IMR-90 (cell line): Measurements from ENCODE around the gene GNG7. TPM values are rescaled to one million over a fixed set of nuclear protein-coding genes. Genes with fewer than 3 reads are reported as not detected.

Experiments used
- ATAC-seq: fragments of 200-7000 bp; cut with Tn5 transposase; 2 replicates; pipeline ENCODE4 v1.9.1; 2020; ENCODE audit warnings: low read depth, mild to moderate bottlenecking, moderate library complexity
- BruUV-seq: library from RNA; stranded (reverse); fragments of 400-500 nt; replicated peaks from 2 replicates; lab custom pipeline; 2021; lab: Mats Ljungman, UMichigan
- CTCF ChIA-PET: fragments of 300-600 bp; formaldehyde crosslinking; extraction: SDS; loops from one replicate; lab custom pipeline; 2021; ENCODE audit warnings: antibody characterized with exemption; lab: Yijun Ruan, JAX
- POLR2A ChIA-PET: fragments of 300-600 bp; sonication (Branson Sonifier 250); formaldehyde crosslinking; loops from one replicate; lab custom pipeline; 2022; ENCODE audit warnings: antibody characterized with exemption; ENCODE audit not compliant: unreplicated experiment; lab: Charles Lee
- DNase-seq: peaks from one replicate; pipeline ENCODE4 v3.0.0; 2013
- H2AFZ ChIP-seq: replicated peaks from 2 replicates; pipeline ENCODE3; 2013; ENCODE audit warnings: low read length, mild to moderate bottlenecking; ENCODE audit not compliant: poor library complexity
- H2AK5ac ChIP-seq: 2 replicates; pipeline ENCODE4 v1.6.1; 2013; ENCODE audit warnings: low read depth, low read length, inconsistent platforms
- H2AK9ac ChIP-seq: replicated peaks from 2 replicates; pipeline ENCODE3; 2013; ENCODE audit warnings: mild to moderate bottlenecking, low read depth, low read length, moderate library complexity; ENCODE audit not compliant: poor library complexity
- H2BK120ac ChIP-seq: 2 replicates; pipeline ENCODE4 v1.6.1; 2013; ENCODE audit warnings: low read depth, low read length, inconsistent platforms
- H2BK15ac ChIP-seq: 3 replicates; pipeline ENCODE4 v1.6.1; 2013; ENCODE audit warnings: low read depth, low read length, inconsistent platforms
- H2BK20ac ChIP-seq: 2 replicates; pipeline ENCODE4 v1.6.1; 2013; ENCODE audit warnings: low read depth, mild to moderate bottlenecking, inconsistent platforms, low read length, moderate library complexity
- H2BK5ac ChIP-seq: 2 replicates; pipeline ENCODE4 v1.6.1; 2013; ENCODE audit warnings: mild to moderate bottlenecking, low read depth, low read length, inconsistent platforms; ENCODE audit not compliant: poor library complexity, severe bottlenecking
- H3K14ac ChIP-seq: replicated peaks from 2 replicates; pipeline ENCODE4 v1.6.1; 2013; ENCODE audit warnings: low read depth, low read length, inconsistent platforms
- H3K18ac ChIP-seq: 2 replicates; pipeline ENCODE4 v1.6.1; 2013; ENCODE audit warnings: low read depth, low read length, control low read depth
- H3K23ac ChIP-seq: 2 replicates; pipeline ENCODE4 v1.6.1; 2013; ENCODE audit warnings: low read depth, low read length, inconsistent platforms
- H3K27ac ChIP-seq: 2 replicates; pipeline ENCODE4 v1.5.1; 2013; ENCODE audit warnings: mild to moderate bottlenecking, control low read depth, low read length; ENCODE audit not compliant: insufficient read depth
- H3K27me3 ChIP-seq: 2 replicates; pipeline ENCODE4 v1.6.1; 2013; ENCODE audit warnings: low read length; ENCODE audit not compliant: control insufficient read depth, insufficient read depth
- H3K36me3 ChIP-seq: 2 replicates; pipeline ENCODE4 v1.6.1; 2013; ENCODE audit warnings: low read length, mixed read lengths; ENCODE audit not compliant: control insufficient read depth, insufficient read depth
- H3K4ac ChIP-seq: 2 replicates; pipeline ENCODE4 v1.6.1; 2013; ENCODE audit warnings: low read depth, low read length, inconsistent platforms
- H3K4me1 ChIP-seq: 2 replicates; pipeline ENCODE4 v1.6.1; 2013; ENCODE audit warnings: low read length, mixed read lengths; ENCODE audit not compliant: control insufficient read depth, insufficient read depth
- H3K4me2 ChIP-seq: 2 replicates; pipeline ENCODE4 v1.6.1; 2013; ENCODE audit warnings: low read depth, mild to moderate bottlenecking, control low read depth, low read length, moderate library complexity
- H3K4me3 ChIP-seq: 2 replicates; pipeline ENCODE4 v1.5.1; 2013; ENCODE audit warnings: low read depth, mild to moderate bottlenecking, control low read depth, low read length, moderate library complexity; ENCODE audit not compliant: insufficient read depth
- H3K56ac ChIP-seq: 2 replicates; pipeline ENCODE4 v1.6.1; 2013; ENCODE audit warnings: low read length, inconsistent platforms; ENCODE audit not compliant: insufficient read depth; ENCODE audit errors: extremely low read depth
- H3K79me1 ChIP-seq, 2 experiments: 2 replicates each; pipeline ENCODE4 v1.6.1; 2013; ENCODE audit warnings: low read length in 2 of 2, inconsistent platforms in 1 of 2, low read depth in 1 of 2
- H3K9ac ChIP-seq: 2 replicates; pipeline ENCODE4 v1.6.1; 2013; ENCODE audit warnings: low read depth, low read length, control low read depth
- H3K9me1 ChIP-seq: 2 replicates; pipeline ENCODE4 v1.6.1; 2013; ENCODE audit warnings: low read length, inconsistent platforms; ENCODE audit not compliant: insufficient read depth
- H3K9me3 ChIP-seq: 2 replicates; pipeline ENCODE4 v1.6.1; 2013; ENCODE audit warnings: low read length; ENCODE audit not compliant: control insufficient read depth, insufficient read depth
- H4K20me1 ChIP-seq: 2 replicates; pipeline ENCODE4 v1.6.1; 2013; ENCODE audit warnings: low read length, inconsistent platforms; ENCODE audit not compliant: insufficient read depth
- H4K5ac ChIP-seq: 2 replicates; pipeline ENCODE4 v1.6.1; 2013; ENCODE audit warnings: mild to moderate bottlenecking, low read depth, low read length, control low read depth
- H4K8ac ChIP-seq, 2 experiments: 2 replicates each; pipeline ENCODE4 v1.6.1; 2013; ENCODE audit warnings: low read depth in 2 of 2, low read length in 2 of 2, control low read depth in 1 of 2, inconsistent platforms in 1 of 2
- H4K91ac ChIP-seq: 2 replicates; pipeline ENCODE4 v1.6.1; 2013; ENCODE audit warnings: low read depth, low read length, inconsistent platforms; ENCODE audit not compliant: insufficient read depth
- BHLHE40 ChIP-seq: fragments of 150-350 bp; IDR thresholded peaks from 2 replicates; pipeline ENCODE4 v1.6.1; 2016; ENCODE audit warnings: mild to moderate bottlenecking, low read depth, low read length
- CEBPB ChIP-seq: IDR thresholded peaks from 2 replicates; pipeline ENCODE4 v1.6.1; 2012; ENCODE audit warnings: low read depth, low read length, improper control_type of control experiment
- CHD1 ChIP-seq: IDR thresholded peaks from 2 replicates; pipeline ENCODE4 v1.6.1; 2012; ENCODE audit warnings: low read depth, low read length, improper control_type of control experiment
- CTCF ChIP-seq: conservative IDR thresholded peaks from 2 replicates; pipeline ENCODE4 v1.5.1; 2012; ENCODE audit warnings: mild to moderate bottlenecking, low read depth, low read length, improper control_type of control experiment
- ELK1 ChIP-seq: fragments of 150-350 bp; IDR thresholded peaks from 2 replicates; pipeline ENCODE4 v1.6.1; 2016; ENCODE audit warnings: low read depth, mild to moderate bottlenecking, low read length, moderate library complexity, borderline replicate concordance
- FOS ChIP-seq: fragments of 150-350 bp; IDR thresholded peaks from 2 replicates; pipeline ENCODE4 v1.6.1; 2016; ENCODE audit warnings: low read depth, low read length
- MAFK ChIP-seq: IDR thresholded peaks from 2 replicates; pipeline ENCODE4 v1.6.1; 2012; ENCODE audit warnings: low read depth, low read length, improper control_type of control experiment
- MAZ ChIP-seq: IDR thresholded peaks from 2 replicates; pipeline ENCODE4 v1.6.1; 2012; ENCODE audit warnings: low read depth, mild to moderate bottlenecking, low read length, improper control_type of control experiment, moderate library complexity, borderline replicate concordance
- MXI1 ChIP-seq: IDR thresholded peaks from 2 replicates; pipeline ENCODE4 v1.6.1; 2012; ENCODE audit warnings: low read depth, mild to moderate bottlenecking, low read length, moderate library complexity, borderline replicate concordance
- NFE2L2 ChIP-seq: fragments of 150-350 bp; IDR thresholded peaks from 2 replicates; pipeline ENCODE4 v1.6.1; 2016; ENCODE audit warnings: low read depth, mild to moderate bottlenecking, low read length
- POLR2A ChIP-seq: IDR thresholded peaks from 2 replicates; pipeline ENCODE4 v1.6.1; 2012; ENCODE audit warnings: mild to moderate bottlenecking, low read depth, low read length
- RAD21 ChIP-seq: IDR thresholded peaks from 2 replicates; pipeline ENCODE4 v1.6.1; 2012; ENCODE audit warnings: low read length, improper control_type of control experiment
- RCOR1 ChIP-seq: IDR thresholded peaks from 2 replicates; pipeline ENCODE4 v1.6.1; 2012; ENCODE audit warnings: mild to moderate bottlenecking, low read length, improper control_type of control experiment; ENCODE audit not compliant: insufficient replicate concordance
- RFX5 ChIP-seq: IDR thresholded peaks from 2 replicates; pipeline ENCODE4 v1.8.0; 2012; ENCODE audit warnings: low read depth, mild to moderate bottlenecking, low read length, moderate library complexity
- SMC3 ChIP-seq: fragments of 150-350 bp; IDR thresholded peaks from 2 replicates; pipeline ENCODE4 v1.6.1; 2016; ENCODE audit warnings: low read depth, mild to moderate bottlenecking, antibody characterized with exemption, low read length, moderate library complexity
- USF2 ChIP-seq: fragments of 150-350 bp; IDR thresholded peaks from 2 replicates; pipeline ENCODE4 v1.6.1; 2017; ENCODE audit warnings: mild to moderate bottlenecking, antibody characterized with exemption, low read length, low read depth
- WGBS, 2 experiments: methylation state at CpG; one replicate each; pipeline versions ENCODE4 v1.1.5 to v1.1.7; 2013; ENCODE audit warnings: missing lambda C conversion rate in 2 of 2; ENCODE audit not compliant: insufficient read length in 1 of 2; ENCODE audit errors: extremely low coverage in 2 of 2; 5-methylcytosine and 5-hydroxymethylcytosine counted together
- dilution Hi-C: fragments of 300-500 bp; cut with HindIII; formaldehyde crosslinking; loops from one replicate; pipeline ENCODE4 v1.14.3; 2018; ENCODE audit warnings: low sequenced_read_pairs; ENCODE audit not compliant: unreplicated experiment
- in situ Hi-C: fragments of 300-500 bp; cut with MboI; formaldehyde crosslinking; loops from 3 replicates; pipeline ENCODE4 v1.14.3; 2019; ENCODE audit warnings: low sequenced_read_pairs, inconsistent platforms, mixed read lengths
- intact Hi-C: fragments of 100-400 bp; cut with micrococcal nuclease; formaldehyde crosslinking; loops from 2 replicates; pipeline ENCODE4 v1.10.0; 2022
- polyA plus RNA-seq, 3 experiments: library from polyadenylated mRNA; depleted of rRNA; stranded (reverse); fragments of >200 nt; gene quantifications; 2 replicates each; pipeline ENCODE4 v1.2.3, GENCODE V29; 2012; ENCODE audit warnings: low replicate concordance in 1 of 3
- total RNA-seq: library from RNA; depleted of rRNA; stranded (reverse); fragments of >200 nt; gene quantifications from 2 replicates; pipeline ENCODE4 v1.2.3, GENCODE V29; 2012

GNG7 gene
- total and polyA plus RNA-seq, 2 of the 4 experiments (the other 2 are of a cell fraction): under 0.01 to 0.21 TPM

GRCh38 chr19:2751438-2751830, 48.9 kb upstream of the GNG7 start:
- Histone ChIP-seq H3K4me3 (no peak overlapping the region), H3K9me3 (no peaks in the 10 kb centered on the region), H4K91ac (no peak overlapping the region), H3K9me1 (no peaks in the 10 kb centered on the region), H3K14ac (no peak overlapping the region), H3K56ac (no peak overlapping the region), H3K4me1 (no peaks in the 10 kb centered on the region), H3K4me2 (no peak overlapping the region), H3K9ac (no peak overlapping the region), H2BK15ac (no peak overlapping the region), H2BK5ac (no peak overlapping the region), H2AK5ac (no peak overlapping the region), H3K27ac (no peak overlapping the region), H4K20me1 (no peaks in the 10 kb centered on the region), H3K79me1 (no peaks in the 10 kb centered on the region; a peak in 1 of 4 replicates), H3K27me3 (no peaks in the 10 kb centered on the region; the same call in 1 of the 2 replicates), H3K36me3 (peaks cover 22% of the 10 kb centered on the region), H3K23ac (no peak overlapping the region), H2BK120ac (no peak overlapping the region), H2AFZ (no peak overlapping the region), H2AK9ac (no peak overlapping the region), H4K8ac (no peak overlapping the region), H3K18ac (no peak overlapping the region), H4K5ac (no peak overlapping the region), H2BK20ac (no peak overlapping the region), H3K4ac (no peak overlapping the region)
- BruUV-seq: no TSS peak
- CTCF ChIA-PET: no interaction called here
- in situ Hi-C loops: no loop called here
- ATAC-seq (no peak), DNase-seq (no peak)
- dilution Hi-C loops: no loop called here
- WGBS, 2 experiments: 87% methylated on average over 11 of the region's 21 CpGs; no CpG with 5 or more reads in 1 of the 2 experiments
- POLR2A ChIA-PET: no interaction called here
- intact Hi-C loops: no loop called here
- no peak for TF ChIP-seq POLR2A
- TF ChIP-seq MAZ: no peak
- no peak for TF ChIP-seq MXI1
- no peak for TF ChIP-seq USF2
- TF ChIP-seq ELK1: no peak
- no peak for TF ChIP-seq CTCF
- TF ChIP-seq MAFK: no peak
- no peak for TF ChIP-seq CEBPB
- TF ChIP-seq RCOR1: no peak
- no peak for TF ChIP-seq RAD21
- no peak for TF ChIP-seq FOS
- no peak for TF ChIP-seq NFE2L2
- no peak for TF ChIP-seq RFX5
- TF ChIP-seq CHD1: no peak
- no peak for TF ChIP-seq SMC3
- TF ChIP-seq BHLHE40: no peak
